HG02678 (cell line): ENCODE measurements around the gene FUCA1.
A peak's percentile ranks its signal among the peaks of the same experiment; 100 is the strongest.
"Not testable (repeated sequence)": the region's sequence is repeated elsewhere in the genome, so short reads cannot be mapped to it uniquely, and the experiment has no call there.

Experiments used
- ATAC-seq: cut with Tn5 transposase; IDR thresholded peaks from one replicate; pipeline ENCODE4 v1.9.1; 2021; ENCODE audit warnings: mild to moderate bottlenecking, moderate library complexity; ENCODE audit not compliant: unreplicated experiment

FUCA1 gene

DNA sequence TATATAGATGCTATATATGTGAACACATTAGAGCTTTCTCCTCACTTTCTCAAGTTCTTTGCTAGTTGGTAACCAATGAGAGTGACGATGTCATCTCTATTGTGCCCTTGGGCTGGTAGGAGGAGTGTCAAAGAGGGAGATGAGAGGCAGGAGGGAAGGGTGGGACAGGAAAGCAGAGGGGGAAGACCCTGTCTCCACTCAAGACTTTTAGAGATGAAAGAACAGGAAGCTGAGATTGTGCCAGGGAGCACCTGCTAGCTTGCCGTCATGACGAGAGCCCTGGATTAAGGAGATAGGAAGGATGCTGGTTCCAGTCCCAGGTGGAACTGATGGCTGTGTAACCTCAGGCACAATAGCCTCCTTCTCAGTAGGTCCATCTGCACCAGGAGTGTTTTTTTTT lies 28.4 kb upstream of the FUCA1 start:
- ATAC-seq = no peak

DNA sequence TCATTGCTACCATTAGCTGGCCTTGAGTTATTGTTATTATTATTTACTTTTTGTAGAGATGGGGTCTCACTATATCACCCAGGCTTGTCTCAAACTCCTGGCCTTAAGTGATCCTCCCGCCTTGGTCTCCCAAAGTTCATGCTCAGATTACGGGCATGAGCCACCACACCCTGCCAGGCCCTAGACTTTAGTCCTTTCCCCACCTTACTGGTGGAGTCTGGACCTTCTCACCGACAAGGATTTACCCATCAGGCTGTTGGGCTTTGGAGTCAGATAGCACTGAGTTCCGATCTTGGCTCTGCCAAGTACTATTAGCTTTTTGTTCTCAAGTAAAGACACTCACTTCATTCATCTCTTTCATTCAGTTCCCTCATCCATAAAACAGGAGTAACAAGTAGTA lies 27.9 kb upstream of the FUCA1 start:
- no peak for ATAC-seq

DNA sequence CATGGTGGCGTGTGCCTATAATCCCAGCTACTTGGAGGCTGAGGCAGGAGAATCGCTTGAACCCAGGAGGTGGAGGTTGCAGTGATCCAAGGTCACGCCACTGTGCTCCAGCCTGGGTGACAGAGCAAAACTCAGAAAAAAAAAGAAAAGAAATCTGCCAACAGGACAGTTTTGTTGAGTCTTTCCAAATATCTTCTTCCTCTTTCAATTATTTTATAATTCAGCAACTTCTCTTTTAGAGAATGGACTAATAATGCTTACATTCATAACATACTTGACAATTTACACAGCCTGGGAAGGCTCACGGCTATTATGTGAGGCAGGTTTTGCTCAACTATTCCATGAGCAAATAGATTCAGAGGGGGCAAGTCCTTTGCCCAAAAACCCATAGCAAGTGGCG lies 27.0 kb upstream of the FUCA1 start:
- no peak for ATAC-seq

DNA sequence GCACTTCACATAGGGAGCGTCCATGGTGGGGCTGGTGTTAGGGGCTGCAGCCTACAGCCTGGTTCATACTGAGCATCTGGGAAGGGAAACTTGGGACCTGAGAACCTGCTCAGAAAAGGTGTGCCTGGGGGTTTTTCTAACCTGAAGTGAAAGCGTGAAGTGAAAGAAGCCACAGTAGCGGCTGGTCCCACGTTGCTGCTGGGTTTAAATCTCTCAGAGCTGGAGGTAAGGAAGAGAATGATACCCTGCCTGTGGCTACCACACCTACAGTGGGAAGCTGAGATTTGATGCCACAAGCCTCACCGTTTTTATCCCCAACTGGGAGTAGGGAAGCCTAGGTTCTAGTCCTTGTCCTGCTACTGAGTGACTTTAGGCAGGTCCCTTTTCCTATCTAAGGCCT lies 21.0 kb upstream of the FUCA1 start:
- no peak for ATAC-seq

DNA sequence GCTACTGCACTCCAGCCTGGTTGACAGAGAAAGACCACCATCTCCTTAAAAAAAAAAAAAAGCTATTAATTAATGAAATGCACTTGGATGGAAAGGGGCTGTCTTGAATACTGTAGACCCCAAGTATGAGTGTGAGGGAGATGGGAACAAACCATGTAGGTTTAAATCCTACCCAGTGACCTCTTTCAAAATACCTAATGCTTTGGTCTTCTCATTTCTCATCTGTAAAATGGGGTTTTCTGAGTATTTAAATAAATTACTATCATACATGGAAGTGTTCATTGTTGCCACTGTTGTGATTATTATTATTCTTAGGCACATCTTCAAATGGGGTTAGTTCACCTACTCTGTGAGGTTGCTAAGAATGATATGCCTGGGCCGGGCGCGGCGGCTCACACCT lies 17.1 kb upstream of the FUCA1 start:
- ATAC-seq = no peak

DNA sequence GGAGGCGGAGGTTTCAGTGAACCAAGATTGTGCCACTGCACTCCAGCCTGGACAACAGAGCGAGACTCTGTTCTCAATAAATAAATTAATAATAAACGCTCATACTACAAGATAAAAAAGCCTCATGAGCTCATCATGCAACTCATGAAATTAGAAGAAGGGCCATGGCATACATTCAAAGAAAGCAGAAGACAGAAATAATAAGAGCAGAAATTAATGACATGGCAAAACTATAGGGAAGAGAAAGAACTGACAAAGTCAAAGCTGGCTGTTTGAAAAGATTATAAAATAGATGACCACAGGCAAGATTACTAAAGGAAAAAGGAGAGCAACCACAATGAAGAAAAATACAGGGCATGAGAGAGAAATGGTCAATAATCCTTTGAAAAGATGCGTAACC lies 14.7 kb upstream of the FUCA1 start:
- ATAC-seq = no peak

DNA sequence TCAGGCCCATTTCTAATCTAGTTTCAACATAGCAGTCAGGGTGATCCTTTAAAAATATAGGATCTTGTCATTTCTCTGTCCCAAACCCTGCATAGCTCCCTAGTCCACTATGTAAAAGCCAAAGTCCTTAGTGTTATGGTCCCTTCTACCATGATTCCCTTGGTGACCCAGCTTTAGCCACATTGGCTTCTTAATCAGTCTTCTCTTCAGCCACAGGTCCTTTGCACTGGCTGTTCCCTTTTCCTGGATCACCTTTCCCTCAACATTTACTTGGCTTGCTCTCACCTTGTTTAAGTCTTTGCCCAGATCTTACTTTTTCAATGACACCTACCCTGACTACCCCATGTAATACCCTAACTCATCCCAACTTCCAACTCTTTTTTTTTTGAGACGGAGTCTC lies 11.7 kb upstream of the FUCA1 start:
- ATAC-seq = no peak

DNA sequence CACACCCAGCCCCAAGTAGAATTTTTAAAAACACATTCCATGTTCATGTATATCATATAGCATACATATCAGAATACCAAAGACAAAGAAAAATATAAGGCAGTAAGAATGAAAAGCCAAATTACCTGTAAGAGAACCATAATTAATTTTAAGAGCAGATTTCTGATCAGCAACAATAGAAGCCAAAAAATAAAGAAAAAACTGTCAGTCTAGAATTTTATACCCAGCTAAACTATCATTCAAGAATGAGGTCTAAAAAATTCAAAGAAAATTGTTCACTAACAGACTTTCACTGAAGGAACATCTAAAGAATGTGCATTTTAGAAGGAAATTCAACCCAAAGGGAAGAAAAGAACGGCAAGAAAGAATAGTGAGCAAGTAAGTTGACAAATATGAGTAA lies 10.6 kb upstream of the FUCA1 start:
- no peak for ATAC-seq

DNA sequence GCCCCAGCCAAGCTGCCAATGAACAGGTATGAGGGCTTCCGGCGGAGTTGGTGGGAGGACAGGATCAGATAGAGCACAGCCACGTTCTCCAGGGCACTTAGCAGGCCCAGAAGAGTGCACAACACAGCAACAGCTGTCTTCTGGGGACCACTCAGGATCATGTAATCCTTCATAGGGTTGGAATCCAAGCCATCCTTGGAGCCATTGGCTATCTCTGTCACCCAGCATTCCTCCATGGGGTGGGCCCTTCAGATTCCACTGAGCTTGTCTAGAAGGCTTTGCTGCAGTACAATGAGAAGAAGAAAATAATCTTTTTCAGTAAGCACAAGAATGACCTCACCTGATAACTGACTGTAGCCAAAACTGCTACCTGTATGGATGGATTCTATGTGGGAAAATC lies 7.3 kb upstream of the FUCA1 start:
- no peak for ATAC-seq

DNA sequence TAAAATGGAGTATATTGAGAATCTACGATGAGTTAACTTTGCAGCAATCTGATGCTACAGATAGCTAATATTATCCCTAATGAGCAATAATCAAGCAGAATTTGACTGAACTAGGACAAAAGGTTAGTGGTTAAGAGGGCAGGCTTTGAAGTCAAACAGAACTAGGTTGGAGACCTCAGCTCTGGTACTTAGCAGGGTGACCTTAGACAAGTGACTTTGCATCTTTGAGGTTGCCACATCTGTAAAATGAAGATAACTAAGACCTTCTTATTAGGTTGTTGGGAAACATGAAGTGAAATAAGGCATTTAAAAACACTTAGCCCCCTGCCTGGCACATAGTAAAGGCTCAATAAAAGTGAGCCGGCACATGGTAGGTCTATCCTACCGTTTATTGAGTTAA lies 4.3 kb upstream of the FUCA1 start:
- ATAC-seq = no peak

DNA sequence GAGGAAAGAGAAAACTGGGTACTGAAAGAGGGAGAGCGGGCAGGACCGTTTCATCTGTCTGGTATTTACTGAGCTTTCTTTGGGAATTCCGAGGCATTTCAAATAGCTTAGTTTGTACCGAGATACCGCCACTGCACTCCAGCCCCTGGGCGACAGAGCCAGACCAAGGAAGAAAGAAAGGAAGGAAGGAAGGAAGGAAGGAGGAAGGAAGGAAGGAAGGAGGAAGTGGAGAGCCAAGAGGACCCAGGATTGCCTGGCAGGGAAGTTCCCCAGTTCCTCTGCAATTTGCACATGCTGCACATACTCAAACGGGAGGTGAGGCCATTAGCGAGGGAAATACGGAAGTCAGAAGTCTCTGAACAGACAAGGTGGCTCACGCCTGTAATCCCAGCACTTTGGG lies 961 bp upstream of the FUCA1 start:
- ATAC-seq = no peak

DNA sequence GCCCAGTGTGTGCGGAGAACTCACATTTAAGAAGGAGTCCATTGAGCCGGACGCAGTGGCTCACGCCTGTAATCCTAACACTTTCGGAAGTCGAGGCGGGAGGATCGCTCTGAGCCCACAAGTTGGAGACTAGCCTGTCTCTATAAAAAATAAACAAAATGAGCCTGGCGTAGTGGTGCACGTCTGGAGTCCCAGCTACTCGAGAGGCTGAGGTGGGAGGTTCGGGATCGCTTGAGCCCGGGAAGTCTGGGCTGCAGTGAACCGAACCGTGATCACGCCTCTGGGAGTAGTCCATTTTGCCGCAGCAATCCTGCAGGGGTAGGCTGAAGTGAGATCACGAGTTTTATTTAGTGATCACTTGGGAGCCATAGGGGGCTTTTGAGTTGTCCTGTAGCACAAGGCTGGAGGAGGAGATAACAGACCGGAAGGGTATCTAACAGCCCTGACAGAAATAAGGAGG lies 497 bp upstream of the FUCA1 start:
- peak; percentile 8 for ATAC-seq

DNA sequence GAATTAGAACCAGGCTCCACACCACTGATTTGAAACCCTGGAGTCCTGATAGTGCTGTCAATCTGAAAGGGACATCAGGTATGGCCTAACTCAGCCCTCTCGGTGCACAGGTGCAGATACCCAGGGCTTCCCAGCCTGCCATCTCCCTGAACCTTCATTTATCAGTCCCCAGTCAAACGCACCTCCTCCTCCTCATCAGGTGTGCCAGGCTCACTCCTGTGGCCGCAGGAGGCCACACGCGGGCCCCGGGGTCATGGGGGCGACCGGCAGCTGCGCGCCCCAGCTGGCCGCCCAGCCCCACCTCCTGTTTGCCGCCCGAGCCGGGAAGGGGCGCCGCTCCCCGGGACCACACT lies 572 bp downstream of the FUCA1 start:
- no peak for ATAC-seq

DNA sequence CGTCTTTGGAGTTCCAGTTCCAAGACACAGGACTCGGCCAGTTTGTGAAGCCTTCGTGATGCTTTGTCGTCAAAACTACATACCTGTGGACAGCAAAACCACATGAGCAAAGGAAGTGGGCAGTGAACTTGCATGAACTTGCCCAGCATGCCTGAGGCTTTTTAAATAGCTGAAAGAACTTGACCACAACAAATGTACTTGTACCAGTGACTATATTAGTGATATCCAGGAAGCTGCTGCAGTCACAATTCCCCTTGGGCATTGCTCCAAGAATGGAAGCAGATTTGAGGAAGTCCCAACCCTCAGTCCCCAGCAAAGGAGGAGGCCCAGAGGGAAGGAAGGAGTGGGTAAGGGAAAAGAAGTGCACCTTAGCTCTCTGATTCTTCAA lies 2.6 kb downstream of the FUCA1 start:
- no peak for ATAC-seq

DNA sequence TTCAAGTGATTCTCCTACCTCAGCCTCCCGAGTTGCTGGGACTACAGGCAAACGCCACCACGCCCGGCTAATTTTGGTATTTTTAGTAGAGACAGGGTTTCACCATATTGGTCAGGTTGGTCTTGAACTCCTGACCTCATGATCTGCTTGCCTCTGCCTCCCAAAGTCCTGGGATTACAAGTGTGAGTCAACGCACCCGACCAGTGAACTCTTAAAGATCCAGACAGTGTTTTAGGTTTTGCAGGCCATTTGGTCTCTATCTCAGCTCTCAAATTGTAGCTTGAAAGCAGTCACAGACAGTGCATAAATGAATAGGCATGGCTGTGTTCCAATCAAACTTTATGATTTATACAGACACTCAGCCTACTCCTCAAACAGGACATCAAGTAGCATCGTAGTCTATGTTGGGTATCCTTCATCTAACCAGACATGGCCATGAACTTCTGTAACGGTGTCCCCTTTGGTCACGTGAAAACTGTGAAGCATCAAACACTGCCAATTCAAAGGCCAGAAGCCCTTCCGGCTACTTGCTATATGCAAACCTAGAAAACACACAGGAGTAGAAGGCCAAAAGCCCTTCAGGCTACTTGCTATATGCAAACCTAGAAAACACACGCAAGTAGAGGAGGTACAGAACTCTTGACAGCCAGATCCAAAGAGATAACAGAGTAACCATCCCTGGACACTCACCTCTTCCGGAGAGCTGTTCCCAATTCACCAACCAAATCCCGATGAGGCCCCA lies 3.1 kb downstream of the FUCA1 start:
- ATAC-seq = no peak

DNA sequence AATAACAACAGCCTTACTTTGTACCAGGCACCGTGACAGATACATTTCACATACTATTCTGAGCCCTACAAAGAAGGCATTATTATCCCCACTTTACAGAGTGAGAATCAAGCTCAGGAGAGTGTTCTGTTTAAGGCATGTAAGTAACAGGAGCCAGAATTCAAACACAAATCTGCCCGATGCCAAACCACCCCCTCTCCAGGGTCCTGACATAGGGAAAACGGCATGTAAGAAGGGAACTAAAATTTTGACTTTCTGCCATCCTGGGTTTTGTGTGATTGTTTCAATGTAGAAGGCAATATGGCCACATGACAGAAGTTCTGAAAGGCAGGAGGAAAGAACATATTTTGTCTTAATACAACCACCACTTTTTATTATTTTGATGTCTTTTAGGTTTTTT lies 5.5 kb downstream of the FUCA1 start:
- ATAC-seq = no peak

DNA sequence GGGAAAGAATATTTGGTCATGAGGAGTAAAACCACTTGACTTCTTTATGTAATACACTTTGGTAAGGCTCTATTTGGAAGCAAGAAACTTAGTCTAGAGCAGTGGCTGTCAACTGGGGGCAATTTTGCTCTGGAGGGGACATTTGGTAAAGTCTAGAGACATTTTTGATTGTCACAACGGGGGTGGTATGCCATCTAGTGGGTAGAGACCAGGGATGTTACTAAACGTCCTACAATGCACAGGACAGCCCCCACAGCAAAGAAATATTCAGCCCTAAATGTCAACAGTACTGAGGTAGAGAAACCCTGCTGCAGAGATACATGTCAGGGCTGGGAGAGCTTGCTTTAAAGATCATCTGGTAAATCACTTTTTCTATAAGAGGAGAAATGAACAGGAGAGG lies 13.5 kb downstream of the FUCA1 start:
- ATAC-seq = no peak

DNA sequence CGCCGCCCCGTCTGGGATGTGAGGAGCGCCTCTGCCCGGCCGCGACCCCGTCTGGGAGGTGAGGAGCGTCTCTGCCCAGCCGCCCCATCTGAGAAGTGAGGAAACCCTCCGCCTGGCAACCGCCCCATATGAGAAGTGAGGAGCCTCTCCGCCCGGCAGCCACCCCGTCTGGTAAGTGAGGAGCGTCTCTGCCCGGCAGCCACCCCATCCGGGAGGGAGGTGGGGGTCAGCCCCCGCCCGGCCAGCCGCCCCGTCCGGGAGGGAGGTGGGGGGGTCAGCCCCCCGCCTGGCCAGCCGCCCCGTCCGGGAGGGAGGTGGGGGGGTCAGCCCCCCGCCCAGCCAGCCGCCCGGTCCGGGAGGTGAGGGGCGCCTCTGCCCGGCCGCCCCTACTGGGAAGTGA lies 15.0 kb downstream of the FUCA1 start:
- ATAC-seq = not testable (repeated sequence)

DNA sequence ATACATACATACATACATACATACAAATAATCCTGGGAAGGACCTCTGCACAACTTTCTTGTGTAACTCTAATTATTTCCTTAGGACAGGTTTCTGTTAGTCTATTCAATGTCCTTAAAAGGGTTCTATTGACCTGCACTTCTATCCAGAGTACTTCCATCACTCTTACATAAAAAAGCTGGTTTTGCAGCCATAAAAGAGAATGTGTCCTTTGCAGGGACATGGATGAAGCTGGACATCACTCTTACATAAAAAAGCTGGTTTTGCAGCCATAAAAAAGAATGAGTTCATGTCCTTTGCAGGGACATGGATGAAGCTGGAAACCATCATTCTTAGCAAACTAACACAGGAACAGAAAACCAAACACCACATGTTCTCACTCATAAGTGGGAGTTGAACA lies 16.7 kb downstream of the FUCA1 start:
- ATAC-seq = not testable (repeated sequence)

DNA sequence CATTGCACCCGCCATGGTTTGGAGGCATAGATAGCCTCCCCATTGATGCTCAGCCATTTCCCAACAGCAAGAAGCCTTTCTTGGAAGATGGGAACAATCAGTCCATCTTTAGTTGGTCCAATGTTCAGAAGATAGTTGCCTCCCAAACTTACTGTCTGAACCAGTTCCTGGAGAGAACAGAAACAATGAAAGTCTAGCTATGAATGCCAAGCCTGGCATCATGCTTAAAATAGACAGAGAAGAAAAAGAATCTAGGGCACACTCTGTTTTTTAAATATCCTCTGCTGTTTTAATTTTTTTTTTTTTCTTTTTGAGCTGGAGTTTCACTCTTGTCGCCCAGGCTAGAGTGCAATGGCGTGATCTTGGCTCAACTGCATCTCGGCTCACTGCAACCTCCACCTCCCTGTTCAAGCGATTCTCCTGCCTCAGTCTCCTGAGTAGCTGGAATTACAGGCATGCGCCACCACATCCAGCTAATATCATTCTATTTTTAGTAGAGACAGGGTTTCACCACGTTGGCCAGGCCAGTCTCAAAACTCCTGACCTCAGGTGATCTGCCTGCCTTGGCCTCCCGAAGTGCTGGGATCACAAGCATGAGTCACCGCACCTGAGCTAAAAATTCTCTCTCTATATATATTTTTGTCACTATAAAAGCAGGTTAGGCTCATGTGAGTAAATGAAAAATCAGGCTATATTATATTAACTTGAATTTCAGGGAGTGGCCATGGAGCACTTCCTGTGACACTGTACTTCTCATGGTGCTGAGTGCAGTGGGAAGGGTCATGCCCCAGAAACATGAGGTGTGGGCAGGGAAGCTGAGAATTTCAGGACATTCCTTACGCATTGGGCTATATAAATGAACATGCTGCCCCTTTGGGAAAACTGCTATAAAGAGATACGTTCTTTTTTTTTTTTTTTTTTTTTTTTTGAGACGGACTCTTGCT lies 19.1 kb downstream of the FUCA1 start:
- ATAC-seq = no peak

DNA sequence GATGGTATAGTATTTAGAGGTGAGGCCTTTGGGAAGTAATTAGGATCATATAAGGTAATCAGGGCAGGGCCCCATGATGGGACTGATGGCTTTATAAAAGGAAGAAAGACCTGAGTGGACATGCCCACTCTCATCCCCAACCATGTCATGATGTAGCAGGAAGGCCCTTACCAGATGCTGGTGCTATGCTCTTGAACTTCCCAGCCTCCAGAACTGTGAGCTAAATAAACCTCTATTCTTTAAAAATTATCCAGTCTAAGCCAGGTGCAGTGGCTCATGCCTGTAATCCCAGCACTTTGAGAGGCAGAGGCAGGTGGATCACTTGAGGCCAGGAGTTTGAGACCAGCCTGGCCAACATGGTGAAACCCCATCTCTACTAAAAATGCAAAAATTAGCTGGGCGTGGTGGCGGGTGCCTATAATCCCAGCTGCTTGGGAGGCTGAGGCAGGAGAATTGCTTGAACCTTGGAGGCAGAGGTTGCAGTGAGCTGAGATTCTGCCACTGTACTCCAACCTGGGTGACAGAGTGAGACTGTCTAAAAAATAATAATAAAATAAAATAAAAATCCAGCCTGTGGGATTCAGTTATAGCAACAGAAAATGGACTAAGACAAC lies 20.5 kb downstream of the FUCA1 start:
- ATAC-seq = not testable (repeated sequence)

DNA sequence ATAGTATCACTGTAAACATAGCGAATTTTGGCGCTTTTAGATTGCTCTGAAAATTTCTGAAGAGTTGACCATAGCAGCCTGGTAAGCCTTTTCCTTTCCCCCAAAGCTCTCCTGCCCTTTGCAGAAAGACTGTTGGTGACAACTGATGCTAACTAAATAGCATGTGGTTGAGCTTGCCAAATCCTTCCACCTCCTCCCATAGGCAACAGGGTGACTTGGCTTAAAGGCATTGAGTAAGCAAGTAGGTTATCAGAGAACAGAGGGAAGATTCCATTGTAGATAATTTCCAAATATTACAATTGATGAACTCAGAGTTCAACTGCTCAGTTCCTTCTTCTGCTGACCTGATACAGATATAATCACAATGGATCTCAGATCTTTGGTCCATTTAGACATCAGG lies 22.9 kb downstream of the FUCA1 start:
- no peak for ATAC-seq
